BLaER1 (cell line): Measurements from ENCODE around the gene TAX1BP3.

ENCODE experiments used
- H3K27ac ChIP-seq: shearing (Covaris generic); formaldehyde crosslinking; 2 replicates; pipeline ENCODE4 v1.8.1; 2022
- H3K27me3 ChIP-seq: shearing (Covaris generic); formaldehyde crosslinking; 2 replicates; pipeline ENCODE4 v1.8.1; 2022
- H3K36me3 ChIP-seq: shearing (Covaris generic); formaldehyde crosslinking; 2 replicates; pipeline ENCODE4 v1.8.1; 2022
- H3K4me1 ChIP-seq: shearing (Covaris generic); formaldehyde crosslinking; 2 replicates; pipeline ENCODE4 v1.8.1; 2022
- H3K4me2 ChIP-seq: shearing (Covaris generic); formaldehyde crosslinking; 2 replicates; pipeline ENCODE4 v1.8.1; 2022
- H3K4me3 ChIP-seq: shearing (Covaris generic); formaldehyde crosslinking; 2 replicates; pipeline ENCODE4 v1.8.1; 2022
- H3K9ac ChIP-seq: shearing (Covaris generic); formaldehyde crosslinking; 2 replicates; pipeline ENCODE4 v1.8.1; 2022
- H3K9me3 ChIP-seq: shearing (Covaris generic); formaldehyde crosslinking; 2 replicates; pipeline ENCODE4 v1.8.1; 2022
- H4K20me1 ChIP-seq: shearing (Covaris generic); formaldehyde crosslinking; 2 replicates; pipeline ENCODE4 v1.8.1; 2022
- Cebpa-rat ChIP-seq: shearing (Covaris generic); IDR thresholded peaks from 2 replicates; pipeline ENCODE4 v1.8.1; 2022

TAX1BP3 gene

GRCh38 chr17:3615160-3615870 lies 53.1 kb downstream of the TAX1BP3 start:
- Histone ChIP-seq H3K27ac (no peak overlapping the region), H3K4me1 (no peaks in the 10 kb centered on the region), H3K9me3 (no peaks in the 10 kb centered on the region), H3K9ac (no peak overlapping the region), H3K4me2 (no peak overlapping the region), H3K27me3 (no peaks in the 10 kb centered on the region), H3K4me3 (no peak overlapping the region), H3K36me3 (peaks cover 100% of the 10 kb centered on the region), H4K20me1 (peaks cover 3% of the 10 kb centered on the region; the same call in 1 of the 2 replicates)
- TF ChIP-seq Cebpa-rat = no peak

DNA sequence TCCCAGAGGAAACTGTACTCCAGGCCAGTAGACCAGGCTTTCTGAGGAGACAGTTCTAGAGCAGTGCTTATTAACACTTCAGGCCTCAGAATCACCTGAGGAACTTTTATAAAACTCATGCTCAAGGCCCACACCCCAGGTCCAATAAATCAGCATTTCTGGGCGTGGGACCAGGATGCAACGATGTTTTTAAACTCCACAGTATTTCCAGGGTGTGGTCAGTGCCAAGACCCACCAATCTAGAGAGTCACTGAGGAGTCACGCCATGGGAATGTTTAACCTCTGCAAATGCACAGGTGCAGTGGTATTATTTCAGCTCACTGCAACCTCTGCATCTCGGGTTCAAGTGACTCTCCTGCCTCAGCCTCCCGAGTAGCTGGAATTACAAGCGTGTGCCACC lies 55.3 kb downstream of the TAX1BP3 start:
- no peak overlapping the region for H3K9ac ChIP-seq
- H3K27me3 ChIP-seq = no peaks in the 10 kb centered on the region
- H3K27ac ChIP-seq = no peak overlapping the region
- H3K4me3 ChIP-seq = no peak overlapping the region
- no peak for TF ChIP-seq Cebpa-rat
- peaks cover 23% of the 10 kb centered on the region for H4K20me1 ChIP-seq
- H3K4me2 ChIP-seq = no peak overlapping the region
- peaks cover 100% of the 10 kb centered on the region for H3K36me3 ChIP-seq
- H3K4me1 ChIP-seq = no peaks in the 10 kb centered on the region
- H3K9me3 ChIP-seq = no peaks in the 10 kb centered on the region
